Kidney epithelial cell (primary cell): Measurements from ENCODE around the gene ENTHD1. TPM values are rescaled to one million over a fixed set of nuclear protein-coding genes. Genes with fewer than 3 reads are reported as not detected.

Experiments
- DNase-seq: peaks from one replicate; pipeline ENCODE4 v3.0.0-alpha.2; 2010; ENCODE audit warnings: low read depth
- H3K27me3 ChIP-seq: 2 replicates; pipeline ENCODE4 v1.6.0; 2011; ENCODE audit warnings: low read length; ENCODE audit not compliant: control insufficient read depth, insufficient read depth
- H3K36me3 ChIP-seq: 2 replicates; pipeline ENCODE4 v1.5.1; 2011; ENCODE audit warnings: low read length; ENCODE audit not compliant: control insufficient read depth, insufficient read depth
- H3K4me3 ChIP-seq: 2 replicates; pipeline ENCODE4 v1.5.1; 2011; ENCODE audit warnings: low read depth, mild to moderate bottlenecking, control low read depth, low read length
- total RNA-seq: library from RNA; depleted of rRNA; stranded (reverse); fragments of >200 nt; gene quantifications from 2 replicates; pipeline ENCODE4 v1.2.3, GENCODE V29; 2015
- TF ChIP-seq, protein P1 (sequence below): IDR thresholded peaks from 2 replicates; pipeline ENCODE4 v1.5.1; 2011; ENCODE audit warnings: mild to moderate bottlenecking, moderate library complexity, low read length, control low read depth, inconsistent platforms; ENCODE audit not compliant: insufficient read depth, poor library complexity, severe bottlenecking

The ENTHD1 gene
- total RNA-seq, 1 donor from 2014 or later: not detected

- H3K4me3 ChIP-seq: no peak overlapping the region
- TF ChIP-seq, protein P1, sequence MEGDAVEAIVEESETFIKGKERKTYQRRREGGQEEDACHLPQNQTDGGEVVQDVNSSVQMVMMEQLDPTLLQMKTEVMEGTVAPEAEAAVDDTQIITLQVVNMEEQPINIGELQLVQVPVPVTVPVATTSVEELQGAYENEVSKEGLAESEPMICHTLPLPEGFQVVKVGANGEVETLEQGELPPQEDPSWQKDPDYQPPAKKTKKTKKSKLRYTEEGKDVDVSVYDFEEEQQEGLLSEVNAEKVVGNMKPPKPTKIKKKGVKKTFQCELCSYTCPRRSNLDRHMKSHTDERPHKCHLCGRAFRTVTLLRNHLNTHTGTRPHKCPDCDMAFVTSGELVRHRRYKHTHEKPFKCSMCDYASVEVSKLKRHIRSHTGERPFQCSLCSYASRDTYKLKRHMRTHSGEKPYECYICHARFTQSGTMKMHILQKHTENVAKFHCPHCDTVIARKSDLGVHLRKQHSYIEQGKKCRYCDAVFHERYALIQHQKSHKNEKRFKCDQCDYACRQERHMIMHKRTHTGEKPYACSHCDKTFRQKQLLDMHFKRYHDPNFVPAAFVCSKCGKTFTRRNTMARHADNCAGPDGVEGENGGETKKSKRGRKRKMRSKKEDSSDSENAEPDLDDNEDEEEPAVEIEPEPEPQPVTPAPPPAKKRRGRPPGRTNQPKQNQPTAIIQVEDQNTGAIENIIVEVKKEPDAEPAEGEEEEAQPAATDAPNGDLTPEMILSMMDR: no peak
- DNase-seq: no peak
- H3K36me3 ChIP-seq: no peaks in the 10 kb centered on the region
- H3K27me3 ChIP-seq: peaks cover 29% of the 10 kb centered on the region
Measured at GRCh38 chr22:39927544-39927943, 34.0 kb upstream of the ENTHD1 start.

DNA sequence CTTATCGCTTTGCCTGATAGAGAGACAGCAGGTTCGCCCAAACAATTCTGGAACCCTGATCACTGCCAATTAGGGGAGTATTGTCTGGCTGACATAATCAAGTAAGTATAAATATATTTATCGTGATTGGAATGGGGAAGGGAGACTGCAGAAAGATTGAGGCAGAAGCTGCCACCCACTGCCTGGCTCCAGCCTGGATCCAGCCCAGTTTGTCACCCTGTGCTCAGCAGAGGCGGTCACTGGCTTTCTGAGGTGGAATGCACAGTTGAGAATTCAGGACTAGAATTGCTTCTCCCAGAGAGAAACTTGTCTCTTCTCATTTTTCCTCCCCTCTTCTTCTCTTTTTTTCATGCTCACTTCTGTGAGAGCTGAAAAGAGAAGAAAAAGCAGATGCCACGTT lies 33.2 kb upstream of the ENTHD1 start:
- Histone ChIP-seq H3K4me3 (no peak overlapping the region), H3K36me3 (no peaks in the 10 kb centered on the region), H3K27me3 (peaks cover 31% of the 10 kb centered on the region)
- TF ChIP-seq, protein P1: no peak
- DNase-seq: no peak

DNA sequence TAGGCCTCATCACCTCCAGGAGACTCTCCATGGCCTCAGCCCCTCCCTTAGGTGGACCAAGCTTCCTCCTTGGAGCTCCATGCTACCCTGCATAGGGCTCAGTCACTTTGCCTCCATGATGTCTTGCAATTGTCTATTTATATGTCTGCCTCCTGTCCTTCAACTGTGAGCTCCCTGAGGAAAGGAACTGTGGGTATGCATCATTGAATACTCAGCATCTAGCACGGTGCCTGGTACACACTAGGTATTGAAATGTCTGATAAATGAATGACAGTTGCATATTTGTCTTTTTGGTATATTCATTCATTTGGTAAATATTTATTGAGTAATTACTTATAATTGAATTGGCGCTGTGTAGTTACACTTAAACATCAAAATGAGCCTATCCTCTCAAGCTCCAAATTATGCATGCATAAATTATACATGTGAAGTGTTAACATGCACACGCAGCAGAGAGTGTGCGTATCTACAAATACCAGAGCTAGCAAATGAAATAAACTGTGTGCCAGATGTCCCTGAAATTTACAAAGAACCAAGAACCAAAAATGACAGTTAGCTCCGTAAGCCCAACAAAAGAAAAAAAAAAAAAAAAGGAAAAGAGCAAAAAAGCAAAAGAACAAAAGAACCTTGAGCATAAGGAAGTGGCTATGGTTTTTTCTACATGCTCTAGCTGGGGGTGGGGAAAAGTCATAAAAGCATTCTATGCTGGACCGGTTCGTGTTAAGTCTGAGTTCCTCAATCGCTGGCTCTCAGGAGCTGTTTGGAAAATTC lies 32.5 kb upstream of the ENTHD1 start:
- Histone ChIP-seq H3K36me3 (no peaks in the 10 kb centered on the region), H3K4me3 (no peak overlapping the region), H3K27me3 (peaks cover 28% of the 10 kb centered on the region)
- DNase-seq: no peak
- TF ChIP-seq, protein P1: no peak

DNA sequence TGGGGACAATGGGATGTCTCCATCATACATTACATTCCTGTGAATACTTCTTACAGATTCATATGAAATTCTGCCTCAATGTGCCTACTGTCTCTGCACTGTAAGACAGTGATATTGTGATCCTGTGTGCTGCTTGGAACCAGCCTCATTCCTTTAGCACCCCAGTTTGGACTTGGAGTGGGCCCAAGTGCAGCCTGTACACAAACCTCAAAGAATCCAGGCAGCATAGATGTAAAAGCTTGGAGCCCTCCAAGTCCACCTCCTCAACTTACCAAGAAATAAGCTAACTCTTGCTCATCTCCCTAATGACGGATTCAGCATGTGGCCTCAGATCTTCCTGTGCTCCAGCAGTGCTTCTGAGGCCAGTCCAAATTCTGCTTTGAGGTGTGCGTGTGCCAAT lies 31.7 kb upstream of the ENTHD1 start:
- TF ChIP-seq, protein P1: no peak
- no peaks in the 10 kb centered on the region for H3K36me3 ChIP-seq
- no peak for DNase-seq
- no peak overlapping the region for H3K4me3 ChIP-seq
- peaks cover 25% of the 10 kb centered on the region for H3K27me3 ChIP-seq

GRCh38 chr22:39924286-39924685 lies 30.7 kb upstream of the ENTHD1 start:
- Histone ChIP-seq H3K36me3 (no peaks in the 10 kb centered on the region), H3K27me3 (peaks cover 27% of the 10 kb centered on the region), H3K4me3 (no peak overlapping the region)
- TF ChIP-seq, protein P1: no peak
- no peak for DNase-seq

- TF ChIP-seq, protein P1: no peak
- no peak for DNase-seq
- Histone ChIP-seq H3K36me3 (no peaks in the 10 kb centered on the region), H3K27me3 (peaks cover 25% of the 10 kb centered on the region), H3K4me3 (no peak overlapping the region)
Measured at GRCh38 chr22:39923696-39924095, 30.1 kb upstream of the ENTHD1 start.
